Occipital lobe (tissue), 2 donors: ENCODE data around the gene PLBD2. TPM values are rescaled to one million over a fixed set of nuclear protein-coding genes. Genes with fewer than 3 reads are reported as not detected.
A peak's percentile ranks its signal among the peaks of the same experiment; 100 is the strongest.

Experiments used
- DNase-seq: peaks from one replicate; lab custom pipeline; 2025; lab: John Stamatoyannopoulos, UW
- total RNA-seq: library from RNA; depleted of rRNA; stranded (reverse); fragments of >200 nt; gene quantifications from one replicate; pipeline ENCODE4 v1.2.3, GENCODE V29; 2014

The PLBD2 gene
- total RNA-seq, 1 donor from 2014 or later, result 8.9 TPM

DNA sequence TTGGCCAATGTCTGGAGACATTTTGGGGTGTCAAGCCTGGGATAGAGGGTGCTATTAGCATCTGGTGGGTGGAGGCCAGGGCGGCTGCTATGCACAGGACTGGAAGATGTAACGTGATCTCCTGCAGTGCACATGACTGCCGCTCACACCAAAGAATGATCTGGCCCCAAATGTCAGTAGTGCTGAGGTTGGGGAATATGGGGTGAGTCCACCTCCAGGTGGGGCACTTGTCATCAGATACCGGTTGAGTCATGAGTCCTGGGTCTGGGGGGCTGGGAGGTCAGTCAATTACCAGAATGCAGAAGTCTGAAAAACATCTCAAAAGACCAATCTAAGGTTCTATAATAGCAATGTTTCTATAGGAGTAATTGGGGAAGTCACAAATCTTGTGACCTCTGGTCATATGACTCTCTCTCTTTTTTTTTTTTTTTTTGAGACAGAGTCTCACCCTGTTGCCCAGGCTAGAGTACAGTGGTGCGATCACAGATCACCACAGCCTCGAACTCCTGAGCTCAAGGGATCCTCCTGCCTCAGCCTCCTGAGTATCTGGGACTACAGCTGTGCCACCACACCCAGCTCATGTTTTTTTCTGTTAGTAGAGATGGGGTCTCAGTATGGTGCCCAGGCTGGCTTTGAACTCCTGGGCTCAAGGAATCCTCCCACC lies 57.8 kb downstream of the PLBD2 start:
- DNase-seq, result no peak

DNA sequence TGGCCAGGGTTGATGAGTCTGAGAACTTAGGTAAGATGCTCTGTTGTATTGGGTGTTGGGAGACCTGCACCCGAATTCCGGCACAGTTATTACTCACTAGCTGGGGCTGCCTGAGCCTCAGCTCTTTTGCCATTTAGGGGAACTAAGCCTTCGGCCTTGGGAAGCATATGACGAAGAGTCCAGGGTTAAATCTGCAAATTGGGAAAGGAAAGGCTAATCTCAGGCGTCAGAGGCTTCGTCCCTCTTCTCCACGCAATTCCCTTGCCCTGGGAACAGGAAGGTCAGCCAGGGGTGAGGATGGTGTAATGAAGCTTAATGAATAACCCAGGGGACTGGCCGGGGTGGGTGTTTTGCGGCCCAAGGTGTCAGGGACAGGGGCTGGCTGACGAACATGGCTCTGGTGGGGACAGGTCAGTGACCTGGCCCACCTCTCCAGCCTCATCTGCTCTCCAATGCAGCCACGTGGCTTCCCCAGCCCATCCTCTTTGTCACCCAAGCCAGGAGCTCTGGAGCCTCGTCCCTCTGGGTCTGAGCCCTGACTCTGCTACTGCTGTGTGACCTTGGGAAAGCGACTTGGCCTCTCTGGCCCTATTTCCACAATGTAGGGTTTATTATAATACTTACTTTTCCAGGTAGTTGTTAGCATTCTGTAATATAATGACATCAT lies 60.0 kb downstream of the PLBD2 start:
- DNase-seq, result no peak

DNA sequence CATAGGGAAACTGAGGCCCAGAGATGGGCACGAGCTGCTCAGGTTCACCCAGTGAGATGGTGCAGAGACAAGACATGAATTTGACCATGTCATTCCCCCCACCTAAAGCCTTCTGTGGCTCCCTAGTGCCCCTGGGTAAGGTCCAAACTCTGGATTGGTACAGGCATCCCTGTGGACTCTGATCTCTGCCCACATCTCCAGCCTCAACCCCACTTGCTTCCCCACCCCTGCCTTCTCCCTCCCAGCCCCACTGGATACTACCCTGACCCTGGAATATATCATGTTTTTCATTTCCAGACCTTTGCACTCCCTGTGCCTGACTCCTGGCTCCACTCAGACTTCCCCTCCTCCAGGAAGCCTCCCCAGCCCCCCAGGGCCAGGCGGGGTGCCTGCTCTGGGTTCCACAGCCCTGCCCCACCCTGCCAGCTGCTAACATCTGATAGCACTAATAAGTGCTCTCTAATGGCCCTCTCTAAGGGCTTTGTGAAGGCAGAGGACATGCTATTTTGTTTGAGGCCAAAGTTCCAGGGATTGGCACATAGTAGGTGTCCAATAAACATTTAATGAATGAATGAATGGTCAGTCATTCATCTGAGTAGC lies 62.7 kb downstream of the PLBD2 start:
- no peak for DNase-seq

DNA sequence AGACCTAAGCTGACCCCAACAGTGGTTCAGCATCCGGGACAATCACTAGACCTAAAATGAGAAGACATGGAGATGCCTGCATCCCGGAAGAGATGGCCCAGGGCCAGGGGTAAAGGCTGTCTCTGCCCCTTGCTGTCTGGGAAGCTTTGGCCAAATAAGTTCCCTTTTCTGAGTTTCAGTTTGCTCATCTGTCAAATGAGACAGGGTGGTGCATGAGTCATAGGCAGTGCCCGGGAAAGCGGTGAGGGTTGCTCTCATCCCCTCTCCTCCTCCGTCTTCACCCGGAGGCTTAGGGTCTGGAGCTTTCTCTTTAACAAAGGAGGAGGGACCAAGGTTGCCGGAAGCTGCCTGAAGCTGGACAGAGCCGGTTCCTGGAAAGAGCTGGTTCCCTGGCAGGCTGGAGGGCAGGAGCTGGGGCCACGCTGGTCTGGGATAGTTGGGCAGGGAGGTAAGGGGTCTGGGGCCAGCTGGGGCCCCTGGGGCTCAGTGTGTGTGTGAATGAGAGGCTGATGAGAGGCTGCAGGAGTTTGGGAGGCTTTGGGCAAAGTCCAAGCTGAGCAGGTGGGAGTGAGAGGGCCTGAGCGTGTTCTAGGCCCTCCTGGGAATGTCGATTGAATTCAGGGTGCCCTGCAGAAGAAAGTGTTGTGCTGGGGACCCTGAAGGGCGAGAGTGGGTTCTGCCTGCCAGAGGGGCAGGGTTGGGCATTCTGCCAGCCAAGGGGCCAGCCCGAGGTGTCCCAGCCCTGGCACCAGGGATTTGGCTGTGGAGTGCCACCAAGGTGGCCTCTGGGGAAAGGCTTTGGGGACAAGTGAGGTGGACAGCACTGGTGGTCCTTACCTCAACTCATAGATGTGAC lies 63.9 kb downstream of the PLBD2 start, which contains the start of gene SDSL:
TSS of gene SDSL (plus strand) at position 351 of the 856 bp plus-strand sequence. CDS start 5,603 bp downstream, outside the sequence.
- DNase-seq, result peak; percentile 60

DNA sequence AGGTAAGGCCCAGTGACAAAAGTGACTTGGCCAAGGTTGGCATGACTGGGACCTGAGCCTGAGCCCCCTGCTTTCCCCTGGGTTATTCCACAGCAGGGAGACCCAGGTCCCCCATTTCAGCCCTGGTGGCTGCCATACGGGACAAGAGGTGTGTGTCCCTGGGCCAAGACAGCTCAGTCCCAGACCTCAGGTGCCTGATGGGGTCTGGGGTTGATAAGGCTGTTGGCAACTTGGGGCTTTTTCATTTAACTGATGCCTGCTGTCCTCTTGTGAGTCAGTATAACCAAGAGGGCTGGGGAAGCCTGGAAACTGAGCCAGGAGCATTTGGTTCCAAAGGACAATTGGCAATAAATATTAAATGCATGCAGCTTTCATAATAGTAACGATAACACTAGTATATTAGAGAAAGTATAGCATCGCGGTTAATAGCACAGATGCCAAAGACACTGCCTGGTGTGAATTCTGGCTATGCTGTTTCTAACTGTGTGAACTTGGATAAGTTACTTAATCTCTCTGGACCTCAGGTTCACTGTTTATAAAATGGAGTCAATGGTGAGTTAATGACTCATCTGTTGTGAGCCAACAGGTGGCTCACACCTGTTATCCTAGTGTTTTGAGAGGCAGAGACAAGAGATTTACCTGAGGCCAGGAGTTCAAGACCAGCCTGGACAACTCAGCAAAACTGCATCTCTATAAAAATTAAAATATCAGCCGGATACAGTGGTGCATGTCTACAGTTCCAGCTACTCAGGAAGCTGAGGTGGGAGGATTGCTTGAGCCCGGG lies 64.7 kb downstream of the PLBD2 start:
- no peak for DNase-seq

DNA sequence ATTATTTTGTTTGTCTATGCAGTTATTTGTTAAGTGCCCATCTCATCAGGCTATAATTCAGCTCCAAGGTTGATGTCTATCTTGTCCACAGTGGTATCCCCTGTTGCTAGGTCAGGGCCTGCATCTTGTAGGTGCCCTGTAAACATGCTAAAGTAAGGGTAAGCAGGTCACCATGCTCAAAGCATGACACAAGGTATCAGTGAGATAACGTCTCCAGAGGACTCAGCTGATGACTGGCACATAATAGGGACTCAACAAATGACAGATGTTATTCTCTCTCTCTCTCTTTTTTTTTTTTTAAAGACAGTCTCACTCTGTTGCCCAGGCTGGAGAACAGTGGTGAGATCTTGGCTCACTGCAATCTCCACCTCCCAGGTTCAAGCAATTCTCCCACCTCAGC lies 66.1 kb downstream of the PLBD2 start:
- no peak for DNase-seq

DNA sequence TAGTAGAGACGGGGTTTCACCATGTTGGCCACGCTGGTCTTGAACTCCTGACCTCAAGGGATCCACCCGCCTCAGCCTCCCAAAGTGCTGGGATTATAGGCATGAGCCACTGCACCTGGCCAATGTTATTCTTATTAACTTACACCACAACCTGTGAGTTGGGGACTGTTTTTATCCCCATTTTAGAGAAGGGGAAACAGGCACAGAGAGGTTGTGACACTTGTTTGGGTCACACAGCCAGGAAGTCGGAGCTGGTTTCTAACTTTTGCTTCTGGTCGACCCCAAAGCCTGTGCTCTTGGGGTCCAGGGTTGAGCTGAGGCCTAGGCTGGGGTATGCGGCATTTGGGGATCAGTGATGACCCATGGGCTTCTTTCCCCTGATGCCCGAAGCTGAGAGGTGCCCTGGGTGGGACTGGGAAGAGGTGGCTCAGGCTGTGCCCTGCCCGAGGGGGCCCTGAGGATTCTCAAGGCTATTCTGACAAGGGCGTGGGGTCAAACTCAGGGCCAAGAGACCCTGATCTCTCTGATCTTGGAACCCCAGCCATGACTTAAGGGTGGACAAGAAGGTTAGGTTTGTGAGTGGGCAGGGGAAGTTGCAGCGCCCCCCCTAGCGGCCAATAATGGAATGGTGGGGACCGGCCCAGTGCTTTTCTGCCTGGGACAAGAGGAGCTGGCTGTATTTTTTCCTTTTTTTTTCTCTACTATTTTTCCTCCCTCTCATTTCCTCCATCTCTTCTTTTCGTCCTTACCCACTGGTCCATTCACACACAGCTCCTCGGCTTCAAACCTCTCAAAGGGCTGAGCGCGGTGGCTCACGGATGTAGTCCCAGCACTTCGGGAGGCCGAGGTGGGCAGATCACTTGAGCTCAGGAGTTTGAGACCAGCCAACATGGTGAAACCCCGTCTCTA lies 66.8 kb downstream of the PLBD2 start:
- peak; percentile 15 for DNase-seq

DNA sequence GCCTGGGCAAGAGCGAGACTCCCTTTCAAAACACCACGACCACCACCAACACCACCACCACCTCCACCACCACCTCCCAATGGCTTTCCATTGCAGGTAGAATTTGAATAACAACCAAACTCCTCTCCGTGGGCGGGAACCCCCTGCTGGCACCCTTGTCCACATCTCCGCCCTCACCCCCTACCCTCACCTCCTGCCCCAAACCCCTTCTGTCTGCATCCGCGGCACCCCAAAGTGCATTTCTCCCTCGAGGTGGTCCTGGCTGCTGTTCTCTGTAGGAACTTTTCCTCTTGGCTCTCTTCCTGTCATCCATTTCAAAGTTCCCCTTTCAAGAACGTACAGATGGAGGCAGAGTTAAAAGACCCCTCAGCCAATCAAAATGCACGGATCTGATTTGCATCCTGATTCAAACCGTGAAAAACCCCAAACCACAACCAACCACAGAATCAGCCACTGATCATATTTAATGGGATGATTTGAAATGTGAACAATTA lies 67.6 kb downstream of the PLBD2 start:
- DNase-seq, result no peak

DNA sequence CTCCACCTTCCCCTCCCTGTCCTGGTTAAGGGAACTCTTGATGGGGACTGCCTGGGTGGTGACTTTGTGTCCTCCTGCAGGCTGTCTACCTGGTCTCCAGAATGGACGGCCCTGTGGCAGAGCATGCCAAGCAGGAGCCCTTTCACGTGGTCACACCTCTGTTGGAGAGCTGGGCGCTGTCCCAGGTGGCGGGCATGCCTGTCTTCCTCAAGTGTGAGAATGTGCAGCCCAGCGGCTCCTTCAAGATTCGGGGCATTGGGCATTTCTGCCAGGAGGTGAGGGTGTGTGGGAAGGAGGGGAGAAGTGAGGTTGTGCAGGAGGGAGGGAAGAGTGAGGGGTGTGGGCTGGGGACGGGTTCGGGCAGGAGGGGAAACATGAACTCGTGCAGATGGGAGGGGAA lies 69.5 kb downstream of the PLBD2 start:
- no peak for DNase-seq

DNA sequence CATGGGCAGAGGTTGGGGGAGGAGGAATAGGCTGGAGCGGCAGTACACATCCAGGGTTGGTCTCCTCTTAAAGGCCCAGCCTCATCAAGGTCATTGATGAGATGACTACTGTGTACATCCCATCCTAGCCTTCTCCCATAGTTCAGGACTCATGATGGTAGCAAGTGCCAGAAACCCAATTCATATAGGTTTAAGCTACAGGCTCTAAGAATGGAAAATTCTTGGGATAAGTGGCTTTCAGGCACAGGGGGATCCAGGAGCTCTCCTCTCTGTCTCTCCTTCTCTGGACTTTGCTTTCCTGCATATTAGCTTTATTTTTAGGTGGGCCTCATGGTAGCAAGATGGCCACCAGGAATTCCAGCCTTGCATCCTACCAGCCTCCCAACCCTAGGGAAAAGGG lies 70.1 kb downstream of the PLBD2 start:
- no peak for DNase-seq

DNA sequence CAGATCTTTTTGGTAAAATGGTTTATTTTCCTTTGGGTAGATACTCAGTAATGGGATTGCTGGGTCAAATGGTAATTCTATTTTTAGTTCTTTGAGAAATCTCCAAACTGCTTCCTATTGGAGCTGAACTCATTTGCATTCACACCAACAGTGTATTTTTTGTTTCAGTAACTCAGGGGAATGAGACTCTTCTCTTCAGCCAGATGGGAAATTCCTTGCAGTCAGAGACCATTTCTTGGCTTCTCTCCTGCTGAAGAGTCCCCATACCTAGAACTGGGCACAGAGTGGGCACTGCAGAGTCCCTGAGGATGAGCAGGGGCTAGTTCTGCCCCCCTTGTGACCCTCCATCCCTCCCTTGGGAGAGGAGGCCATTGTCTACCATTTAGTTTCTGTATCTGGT lies 74.6 kb downstream of the PLBD2 start:
- no peak for DNase-seq

DNA sequence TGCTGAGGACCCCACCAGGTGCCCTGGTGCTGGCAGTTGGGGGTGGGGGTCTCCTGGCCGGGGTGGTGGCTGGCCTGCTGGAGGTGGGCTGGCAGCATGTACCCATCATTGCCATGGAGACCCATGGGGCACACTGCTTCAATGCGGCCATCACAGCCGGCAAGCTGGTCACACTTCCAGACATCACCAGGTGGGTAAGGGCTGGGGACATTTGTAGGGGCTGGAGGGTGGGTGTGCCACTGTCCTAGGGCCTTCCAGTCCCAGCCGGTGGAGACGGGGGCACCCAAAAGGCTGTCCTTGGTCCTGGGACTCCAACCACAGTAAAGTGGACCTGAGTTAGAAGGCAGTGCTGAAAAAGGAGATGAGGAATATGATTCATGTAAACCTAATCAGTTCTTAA lies 77.0 kb downstream of the PLBD2 start:
- no peak for DNase-seq

DNA sequence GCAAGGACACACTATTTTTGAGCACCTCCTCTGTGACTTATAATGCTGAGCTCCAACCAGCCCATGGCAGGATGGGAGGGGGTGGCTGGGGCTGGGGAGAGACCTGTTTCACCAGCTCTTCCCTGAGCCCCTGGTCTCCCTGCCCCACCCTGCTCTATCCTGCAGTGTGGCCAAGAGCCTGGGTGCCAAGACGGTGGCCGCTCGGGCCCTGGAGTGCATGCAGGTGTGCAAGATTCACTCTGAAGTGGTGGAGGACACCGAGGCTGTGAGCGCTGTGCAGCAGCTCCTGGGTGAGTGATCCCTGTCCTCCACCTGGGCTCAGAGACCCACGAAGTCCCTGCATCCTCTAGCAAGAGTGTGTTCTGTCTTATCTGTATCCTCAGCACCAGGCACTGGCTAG lies 78.2 kb downstream of the PLBD2 start:
- no peak for DNase-seq

DNA sequence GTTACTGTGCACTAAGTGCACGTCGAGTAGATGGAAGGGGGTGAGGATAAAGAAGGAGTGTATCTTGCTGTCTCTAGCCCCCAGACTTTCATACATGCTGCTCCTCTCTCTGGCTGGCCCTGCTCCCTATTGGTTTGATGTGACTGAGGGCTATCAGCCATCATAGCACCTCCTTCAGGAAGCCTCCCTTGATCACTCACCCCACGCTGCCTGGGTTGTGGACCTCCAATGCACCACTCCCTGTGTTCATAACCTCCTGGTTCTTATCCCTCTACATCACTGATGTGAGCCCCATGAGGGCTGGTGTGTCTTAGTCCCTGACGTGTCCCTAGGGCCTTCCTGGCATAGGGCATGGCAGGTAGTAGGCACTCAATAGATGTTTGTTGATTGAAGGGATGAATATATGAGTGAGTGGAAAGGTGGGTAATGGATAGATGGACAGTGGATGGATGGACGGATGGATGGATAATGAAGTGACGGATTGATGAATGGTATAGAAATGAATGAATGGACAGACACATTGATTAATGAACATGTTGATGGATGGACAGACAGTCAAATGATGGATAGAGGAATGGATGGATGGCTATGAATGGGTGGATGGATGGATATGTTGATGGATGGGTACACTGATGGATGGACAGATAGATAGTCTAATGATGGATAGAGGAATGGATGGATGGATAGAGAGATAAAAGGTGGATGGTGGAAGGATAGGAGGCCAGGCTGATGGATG lies 78.8 kb downstream of the PLBD2 start:
- DNase-seq, result no peak

DNA sequence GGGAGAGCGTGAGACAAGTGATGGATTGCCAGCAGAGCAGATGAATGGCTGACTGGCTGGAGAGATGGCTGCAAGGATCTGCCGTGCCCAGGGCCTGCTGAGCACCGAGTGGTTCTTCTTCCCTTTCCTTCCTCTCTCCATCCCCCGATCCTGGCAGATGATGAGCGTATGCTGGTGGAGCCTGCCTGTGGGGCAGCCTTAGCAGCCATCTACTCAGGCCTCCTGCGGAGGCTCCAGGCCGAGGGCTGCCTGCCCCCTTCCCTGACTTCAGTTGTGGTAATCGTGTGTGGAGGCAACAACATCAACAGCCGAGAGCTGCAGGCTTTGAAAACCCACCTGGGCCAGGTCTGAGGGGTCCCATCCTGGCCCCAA lies 79.3 kb downstream of the PLBD2 start:
- no peak for DNase-seq

DNA sequence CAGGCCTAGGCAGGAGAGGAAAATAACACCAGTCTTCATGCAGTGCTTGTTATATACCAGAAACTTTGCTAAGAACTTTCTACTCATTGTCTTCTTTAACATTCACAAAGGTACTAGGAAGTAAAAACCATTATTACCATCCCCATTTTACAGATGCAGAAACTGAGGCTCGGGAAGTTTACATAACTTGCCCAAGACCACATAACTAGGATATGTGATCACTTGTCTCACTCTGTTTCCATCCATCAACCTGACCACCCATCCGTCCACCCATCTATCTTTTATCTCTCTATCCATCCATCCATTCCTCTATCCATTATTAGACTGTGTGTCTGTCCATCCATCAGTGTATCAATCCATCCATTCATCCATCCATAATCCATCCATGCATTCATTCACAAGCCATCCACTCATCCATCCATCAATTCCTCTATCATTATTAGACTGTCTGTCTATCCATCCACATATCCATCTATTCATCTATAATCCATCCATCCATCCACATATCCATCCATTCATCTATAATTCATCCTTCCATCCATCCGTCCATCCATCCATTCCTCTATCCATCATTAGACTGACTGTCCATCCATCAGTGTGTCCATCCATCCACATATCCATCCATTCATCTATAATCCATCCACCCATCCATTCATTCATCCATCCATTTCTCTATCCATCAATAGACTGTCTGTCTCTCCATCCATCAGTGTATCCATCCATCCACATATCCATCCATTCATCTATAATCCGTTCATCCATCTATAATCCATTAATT lies 80.3 kb downstream of the PLBD2 start:
- DNase-seq, result no peak

DNA sequence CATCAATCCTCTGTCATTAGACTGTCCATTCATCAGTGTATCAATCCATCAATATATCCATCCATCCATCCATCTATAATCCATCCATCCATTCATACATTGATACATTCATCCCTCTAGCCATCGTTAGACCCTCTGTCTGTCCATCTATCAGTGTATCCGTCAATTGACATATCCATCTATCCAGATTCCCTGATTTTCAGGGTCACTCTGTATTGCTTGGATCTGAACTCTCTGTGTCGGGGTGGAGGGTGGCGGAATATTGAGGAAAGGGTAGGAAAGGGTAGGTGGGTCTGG lies 80.9 kb downstream of the PLBD2 start:
- no peak for DNase-seq

DNA sequence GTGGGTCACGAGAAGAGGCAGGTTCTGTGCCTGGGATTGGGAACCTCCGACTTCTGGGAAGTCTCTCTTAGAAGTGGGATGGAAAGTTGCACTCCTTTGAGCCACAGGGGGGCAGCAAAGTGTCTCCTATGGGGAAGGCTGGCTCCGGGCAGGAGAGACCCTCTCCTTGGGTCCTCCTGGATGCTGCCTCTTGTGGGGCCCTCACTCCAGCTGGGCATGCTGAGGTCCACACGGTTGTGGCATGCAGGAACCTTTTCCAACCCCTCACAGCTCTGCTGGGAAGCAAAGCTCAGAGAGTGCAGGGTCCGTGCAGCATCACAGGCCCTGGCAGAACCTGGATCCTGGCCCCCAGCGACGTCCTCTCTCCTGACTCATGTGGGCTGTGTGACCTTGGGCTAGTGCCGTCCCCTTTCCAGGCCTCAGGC lies 81.2 kb downstream of the PLBD2 start:
- no peak for DNase-seq

DNA sequence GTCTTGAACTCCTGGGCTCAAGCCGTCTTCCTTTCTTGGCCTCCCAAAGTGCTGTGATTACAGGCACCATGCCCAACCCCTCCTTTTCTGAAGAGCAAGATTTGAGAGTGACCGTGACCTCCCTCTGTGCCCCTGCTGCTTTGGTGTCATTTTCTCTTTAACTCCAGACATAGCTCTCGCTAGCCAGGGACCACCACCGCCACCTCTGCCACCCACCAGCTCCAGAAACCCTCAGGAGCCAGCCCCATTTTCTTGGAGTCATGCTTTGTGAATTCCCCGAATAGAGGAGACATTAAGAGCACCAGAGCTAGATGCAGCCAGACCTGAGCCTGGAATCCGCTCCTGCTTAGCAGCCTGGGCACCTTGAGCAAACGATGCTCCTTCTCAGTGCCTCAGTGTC lies 81.9 kb downstream of the PLBD2 start:
- no peak for DNase-seq
